Heart right ventricle (tissue), 16 donors: ENCODE measurements around the gene GPD1. TPM values are rescaled to one million over a fixed set of nuclear protein-coding genes. Genes with fewer than 3 reads are reported as not detected.
A peak's percentile ranks its signal among the peaks of the same experiment; 100 is the strongest.

Experiments
- ATAC-seq, 8 donors: fragments of 200-7000 bp; cut with Tn5 transposase; one replicate each; pipeline ENCODE4 v1.9.1; 2020; ENCODE audit warnings: mild to moderate bottlenecking in 8 of 8, moderate library complexity in 8 of 8, moderate number of reproducible peaks in 1 of 8
- DNase-seq, 2 donors: peaks; one replicate each; pipeline ENCODE4 v3.0.0-alpha.2; 2020
- H3K27ac ChIP-seq, 10 donors: fragments of 200-600 bp; sonication (generic) in 2 of 10; one replicate each; pipeline versions ENCODE4 v1.5.0 to v1.8.0; 2020 to 2022; ENCODE audit warnings: mild to moderate bottlenecking in 3 of 10
- H3K27me3 ChIP-seq, 7 donors: fragments of 200-600 bp; one replicate each; pipeline ENCODE4 v1.8.0; 2021 to 2022; ENCODE audit warnings: mild to moderate bottlenecking in 2 of 7
- H3K36me3 ChIP-seq, 9 donors: fragments of 200-600 bp; sonication (generic) in 1 of 9; one replicate each; pipeline versions ENCODE4 v1.5.0 to v1.8.0; 2020 to 2022; ENCODE audit warnings: mild to moderate bottlenecking in 2 of 9
- H3K4me1 ChIP-seq, 9 donors: fragments of 200-600 bp; sonication (generic) in 1 of 9; one replicate each; pipeline versions ENCODE4 v1.5.0 to v1.8.0; 2020 to 2022; ENCODE audit warnings: mild to moderate bottlenecking in 4 of 9
- H3K4me3 ChIP-seq, 10 donors: fragments of 200-600 bp; sonication (generic) in 2 of 10; one replicate each; pipeline versions ENCODE4 v1.5.0 to v1.8.0; 2020 to 2022; ENCODE audit warnings: mild to moderate bottlenecking in 7 of 10, moderate library complexity in 2 of 10
- H3K9me3 ChIP-seq, 11 donors: fragments of 200-600 bp in 10 of 11; sonication (generic) in 2 of 11; one replicate each; pipeline versions ENCODE4 v1.5.0 to v1.8.0; 2013 to 2022; ENCODE audit warnings: mild to moderate bottlenecking in 2 of 11, control low read depth in 1 of 11, moderate library complexity in 1 of 11
- CTCF ChIP-seq, 9 donors: fragments of 200-600 bp; sonication (generic) in 2 of 9; IDR thresholded peaks; one replicate each; pipeline versions ENCODE4 v1.5.0 to v1.8.0; 2021 to 2022; ENCODE audit warnings: antibody characterized with exemption in 9 of 9, mild to moderate bottlenecking in 5 of 9, moderate library complexity in 1 of 9
- WGBS, 2 donors: extraction: QIAGEN DNeasy Blood & Tissue Kit; methylation state at CpG; one replicate each; pipeline ENCODE4 v1.1.7; 2013; ENCODE audit warnings: inconsistent platforms in 1 of 2; 5-methylcytosine and 5-hydroxymethylcytosine counted together
- intact Hi-C, 10 donors: fragments of 100-400 bp; cut with DNase I; formaldehyde crosslinking; loops; one replicate each; pipeline versions ENCODE4 v1.11.1 to v1.14.2; 2022
- polyA plus RNA-seq, 2 donors: library from polyadenylated mRNA; stranded (reverse); fragments of 200-250 nt; gene quantifications; one replicate each; pipeline ENCODE4 v1.2.3, GENCODE V29; 2013
- total RNA-seq, 10 donors: library from RNA; stranded (reverse); fragmentation: NEBNext Ultra II Directional in 3 of 10; extraction: Animal tissue kit (Norgen Biotek cat#: 25700) in 3 of 10; gene quantifications; one replicate each; pipeline versions ENCODE4 v1.2.1 to v1.2.4, GENCODE V29; 2021 to 2023
- donor health status: Arrhythmogenic right ventricular cardiomyopathy.
- donor health status: ischemic (EF 13 %, LVEDD 7.1; RV severe dilation, severe dysfunction).
- donor health status: healthy with polysubstance abuse.
- donor health status: DM: no; HTN: yes; CAD: no.
- donor health status: DM: no; HTN: no; CAD: no.
- donor health status: ischemic (EF 25% LVEDD 6.9; RV normal size, moderate dysfunction).
- donor health status: ischemic (EF 25% LVEDD 5.7; RV mildly dilated, moderate dysfunction).
- donor health status: healthy.
- donor health status: DM: yes; HTN: yes; CAD: no.
- donor health status: Ischemic cardiomyopathy.
- donor health status: ischemic (EF 35%, LVEDD 5.7; RV mildly dilated, moderate dysfunction).
- donor health status: nonischemic (EF 11% LVEDD 7.7; RV severe dilation, severe dysfunction).
- donor health status: DM: yes; HTN: yes; CAD: no.
- donor health status: PGD.
- donor health status: ischemic (EF 29% LVEDD 5.4; RV normal size, mild dysfunction).
- donor health status: nonischemic (EF 23%, LVEDD 6.1; RV moderate dilation, normal function).

GPD1 gene
- total and polyA plus RNA-seq, 12 donors, result 5.2 to 67.7 (median 15.3) TPM

DNA sequence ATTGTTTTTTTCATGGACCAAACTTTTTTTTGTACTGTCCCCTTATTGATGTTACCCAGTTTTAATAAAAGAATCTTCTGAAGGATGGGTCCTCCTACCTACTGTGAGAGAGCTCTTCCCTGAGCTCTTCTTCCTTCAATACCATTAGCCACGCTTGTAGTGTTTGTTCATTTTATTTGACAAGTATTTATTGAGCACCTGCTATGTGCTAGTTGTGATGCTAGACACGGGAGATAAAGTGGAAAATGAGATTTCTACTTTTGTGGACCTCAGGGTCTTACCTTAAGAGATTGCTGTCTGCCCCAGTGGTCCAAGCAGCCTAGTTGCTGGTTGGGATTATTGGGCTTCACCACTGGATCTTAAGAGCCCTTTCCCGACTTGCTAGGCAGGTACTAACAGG, 3.2 kb upstream of the GPD1 start:
- no peak for ATAC-seq
- Histone ChIP-seq H3K27ac (peak overlapping the region in 1 of 10 donors; percentile 10), H3K9me3 (no peaks in the 10 kb centered on the region), H3K27me3 (no peaks in the 10 kb centered on the region), H3K36me3 (peaks cover 0 to 66% (median 44%) of the 10 kb centered on the region in 9 donors), H3K4me1 (peaks cover 4 to 39% (median 24%) of the 10 kb centered on the region in 9 donors), H3K4me3 (no peak overlapping the region)
- WGBS, 2 donors, result 89 to 91% methylated on average over 3 of the region's 3 CpGs
- no peak for TF ChIP-seq CTCF (IDR thresholded peaks at IDR 0.05)
- no peak for DNase-seq
- intact Hi-C loops, result no loop called here

DNA sequence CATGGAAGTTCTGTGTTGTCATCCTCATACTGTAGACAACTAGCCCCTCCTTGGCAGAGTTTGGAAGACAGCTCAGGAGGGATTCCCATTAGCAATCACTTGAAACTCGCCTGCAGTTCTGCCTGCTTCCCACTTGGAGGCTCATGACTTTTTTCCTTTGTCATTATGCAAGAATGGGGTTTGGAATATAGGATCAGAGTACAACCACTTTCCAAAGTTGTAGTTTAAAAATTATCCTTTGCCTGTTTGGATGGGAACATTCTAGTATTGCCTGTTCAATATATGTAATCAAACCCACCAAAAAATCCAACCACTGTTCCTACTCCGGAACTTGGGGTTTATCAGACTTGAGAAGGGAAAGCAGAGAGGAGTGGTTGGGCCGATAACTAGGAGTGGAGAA, 2.1 kb upstream of the GPD1 start:
- ATAC-seq (no peak), DNase-seq (no peak)
- no peak overlapping the region for H3K27ac ChIP-seq
- H3K4me1 ChIP-seq, result peaks cover 4 to 39% (median 24%) of the 10 kb centered on the region in 9 donors
- H3K36me3 ChIP-seq, result peaks cover 0 to 55% (median 34%) of the 10 kb centered on the region in 9 donors
- intact Hi-C loops, result no loop called here
- no peaks in the 10 kb centered on the region for H3K9me3 ChIP-seq
- peak in 7 of 9 donors; percentile 18 to 47 (median 35) for TF ChIP-seq CTCF (IDR thresholded peaks at IDR 0.05)
- WGBS, 2 donors, result 78 to 79% methylated on average over 3 of the region's 3 CpGs
- no peaks in the 10 kb centered on the region for H3K27me3 ChIP-seq
- H3K4me3 ChIP-seq, result no peak overlapping the region

GRCh38 chr12:50102131-50102531, 1.7 kb upstream of the GPD1 start:
- intact Hi-C loops, result no loop called here
- Histone ChIP-seq H3K9me3 (no peaks in the 10 kb centered on the region), H3K4me3 (no peak overlapping the region), H3K27me3 (no peaks in the 10 kb centered on the region), H3K36me3 (peaks cover 0 to 51% (median 30%) of the 10 kb centered on the region in 9 donors), H3K27ac (peak overlapping the region in 2 of 10 donors; percentile 3 to 30), H3K4me1 (peaks cover 4 to 39% (median 24%) of the 10 kb centered on the region in 9 donors)
- ATAC-seq (no peak), DNase-seq (no peak)
- TF ChIP-seq CTCF (IDR thresholded peaks at IDR 0.05), result no peak
- WGBS, 2 donors, result 74 to 88% methylated on average over 2 of the region's 2 CpGs

DNA sequence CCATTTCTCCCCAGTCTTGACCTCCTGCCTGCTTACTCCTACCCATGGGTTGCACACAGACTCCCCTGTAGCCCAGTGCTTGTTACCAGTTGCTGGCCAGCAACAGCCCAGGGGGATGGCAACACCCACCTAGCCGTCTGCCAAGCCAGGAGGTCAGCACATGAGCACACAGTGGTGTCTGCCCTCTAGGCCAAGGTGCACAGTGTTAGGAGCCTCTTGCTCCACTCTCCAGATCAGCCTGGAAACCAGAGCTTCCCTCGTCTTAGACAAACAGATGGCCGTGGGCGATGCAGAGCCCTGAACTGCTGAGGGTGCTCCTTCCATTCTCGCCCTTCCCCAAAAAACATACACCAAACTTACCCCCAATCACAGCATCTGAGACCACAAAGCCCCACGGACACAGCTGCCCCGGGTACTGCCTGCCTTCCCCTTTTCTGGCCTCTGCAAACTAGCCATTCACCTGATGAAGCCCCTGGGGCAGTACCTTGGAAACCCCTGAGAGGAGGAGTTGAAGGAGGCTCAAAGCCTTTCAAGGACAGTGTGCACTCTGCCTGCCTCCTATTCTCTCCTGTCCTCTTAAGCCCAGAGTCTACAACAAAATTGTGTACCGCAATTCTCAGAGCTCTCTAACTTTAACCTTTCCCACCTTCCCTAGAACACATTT, 1.0 kb upstream of the GPD1 start:
- H3K36me3 ChIP-seq, result peaks cover 0 to 44% (median 23%) of the 10 kb centered on the region in 9 donors
- H3K9me3 ChIP-seq, result no peaks in the 10 kb centered on the region
- DNase-seq (no peak), ATAC-seq (peak in 2 of 8 donors; percentile 8 to 43)
- 80 to 89% methylated on average over 8 of the region's 8 CpGs for whole genome bisulfite sequencing, 2 donors
- intact Hi-C loops, result no loop called here
- H3K27ac ChIP-seq, result peak overlapping the region in 7 of 10 donors; percentile 2 to 52 (median 34)
- H3K4me3 ChIP-seq, result no peak overlapping the region
- H3K4me1 ChIP-seq, result peaks cover 4 to 39% (median 24%) of the 10 kb centered on the region in 9 donors
- TF ChIP-seq CTCF (IDR thresholded peaks at IDR 0.05), result no peak
- H3K27me3 ChIP-seq, result no peaks in the 10 kb centered on the region
